GM18499 (cell line): ENCODE results near the gene GJB4.

ENCODE experiments used
- ATAC-seq: cut with Tn5 transposase; IDR thresholded peaks from one replicate; pipeline ENCODE4 v1.9.1; 2021; ENCODE audit warnings: moderate number of reproducible peaks; ENCODE audit not compliant: insufficient read depth, unreplicated experiment

The GJB4 gene

GRCh38 chr1:34776911-34777310 lies 17.4 kb downstream of the GJB4 start:
- no peak for ATAC-seq

DNA sequence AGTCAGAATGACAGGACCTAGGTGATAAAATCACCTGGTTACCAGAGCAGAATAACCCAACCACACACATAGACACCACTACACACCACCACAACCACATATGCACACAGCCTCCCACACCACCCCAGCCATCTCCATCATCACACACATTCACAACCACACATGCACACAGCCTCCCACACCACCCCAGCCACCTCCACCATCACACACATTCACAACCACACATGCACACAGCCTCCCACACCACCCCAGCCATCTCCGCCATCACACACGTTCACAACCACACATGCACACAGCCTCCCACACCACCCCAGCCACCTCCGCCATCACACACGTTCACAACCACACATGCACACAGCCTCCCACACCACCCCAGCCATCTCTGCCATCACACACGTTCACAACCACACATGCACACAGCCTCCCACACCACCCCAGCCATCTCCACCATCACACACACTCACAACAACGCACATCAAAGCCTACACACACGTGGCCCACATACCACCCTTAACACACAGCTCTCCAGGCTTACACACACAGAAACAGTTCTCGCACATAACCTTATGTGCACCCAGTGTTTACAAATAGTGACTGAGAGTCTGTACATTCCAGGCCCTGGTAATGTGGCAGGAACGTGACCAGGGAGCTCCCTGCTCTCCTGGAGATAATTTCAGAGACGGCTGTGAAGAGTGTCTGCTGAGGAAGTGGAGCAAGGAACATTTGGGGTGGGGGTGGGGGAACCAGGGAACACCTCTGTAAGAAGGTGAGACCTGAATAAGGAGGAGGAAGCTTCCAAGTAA lies 18.2 kb downstream of the GJB4 start:
- ATAC-seq = no peak

DNA sequence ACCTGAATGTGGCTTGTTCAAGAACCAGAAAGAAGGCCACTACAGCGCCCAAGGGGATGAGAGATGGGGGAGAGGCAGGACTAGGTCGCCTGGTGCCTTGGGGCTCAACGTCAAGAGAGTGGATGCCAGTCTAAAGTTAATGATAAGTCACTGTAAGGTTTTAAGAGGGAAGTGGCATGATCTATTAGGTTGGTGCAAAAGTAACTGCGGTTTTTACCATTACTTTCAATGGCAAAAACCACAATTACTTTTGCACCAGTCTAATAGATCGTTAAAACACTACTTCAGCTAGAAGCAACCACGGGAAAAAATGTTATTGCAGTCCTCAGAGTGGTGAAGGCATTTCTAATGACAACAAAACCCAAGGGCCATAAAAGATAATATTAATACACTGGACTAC lies 18.8 kb downstream of the GJB4 start:
- ATAC-seq = no peak

GRCh38 chr1:34779005-34779404 lies 19.5 kb downstream of the GJB4 start:
- ATAC-seq = no peak

DNA sequence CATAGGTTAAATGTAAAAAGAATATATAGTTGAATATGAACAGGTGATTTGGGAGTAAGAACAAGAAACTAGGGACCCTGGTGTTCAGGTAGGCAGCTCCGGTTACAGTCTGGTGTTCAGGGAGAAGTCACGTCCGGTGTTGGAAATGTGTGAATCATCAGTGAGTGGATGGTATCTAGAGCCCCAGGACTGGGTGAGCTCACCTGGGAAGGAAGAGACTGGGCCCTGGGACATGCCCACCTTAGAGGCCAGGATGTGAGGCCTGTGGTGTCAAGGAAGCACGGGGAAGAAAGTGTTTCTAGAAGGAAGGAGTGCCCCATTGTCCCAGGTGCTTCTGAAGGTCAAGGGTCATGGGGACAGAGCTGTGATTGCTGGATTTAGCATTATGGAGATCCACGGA lies 20.0 kb downstream of the GJB4 start:
- no peak for ATAC-seq

DNA sequence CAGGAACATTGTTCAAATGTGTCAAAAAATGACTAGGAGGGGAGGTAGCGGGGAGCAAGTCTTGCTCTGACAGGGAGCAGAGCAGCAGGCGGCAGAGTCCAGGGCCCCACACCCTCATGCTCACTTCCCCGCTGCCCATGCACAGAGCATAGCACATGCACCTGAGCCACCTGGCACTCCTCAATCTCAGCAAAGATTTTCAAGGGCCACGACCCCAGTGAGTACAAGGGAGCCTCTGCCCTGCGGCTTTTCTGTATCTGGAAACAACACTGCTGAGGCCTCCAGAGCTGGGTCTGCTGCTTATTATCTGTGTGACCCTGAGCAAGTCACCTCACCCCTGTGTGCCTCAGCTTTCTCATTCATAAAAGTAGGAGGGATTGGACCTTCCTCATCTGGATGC lies 20.4 kb downstream of the GJB4 start:
- ATAC-seq = no peak

GRCh38 chr1:34780528-34780927 lies 21.0 kb downstream of the GJB4 start:
- no peak for ATAC-seq

DNA sequence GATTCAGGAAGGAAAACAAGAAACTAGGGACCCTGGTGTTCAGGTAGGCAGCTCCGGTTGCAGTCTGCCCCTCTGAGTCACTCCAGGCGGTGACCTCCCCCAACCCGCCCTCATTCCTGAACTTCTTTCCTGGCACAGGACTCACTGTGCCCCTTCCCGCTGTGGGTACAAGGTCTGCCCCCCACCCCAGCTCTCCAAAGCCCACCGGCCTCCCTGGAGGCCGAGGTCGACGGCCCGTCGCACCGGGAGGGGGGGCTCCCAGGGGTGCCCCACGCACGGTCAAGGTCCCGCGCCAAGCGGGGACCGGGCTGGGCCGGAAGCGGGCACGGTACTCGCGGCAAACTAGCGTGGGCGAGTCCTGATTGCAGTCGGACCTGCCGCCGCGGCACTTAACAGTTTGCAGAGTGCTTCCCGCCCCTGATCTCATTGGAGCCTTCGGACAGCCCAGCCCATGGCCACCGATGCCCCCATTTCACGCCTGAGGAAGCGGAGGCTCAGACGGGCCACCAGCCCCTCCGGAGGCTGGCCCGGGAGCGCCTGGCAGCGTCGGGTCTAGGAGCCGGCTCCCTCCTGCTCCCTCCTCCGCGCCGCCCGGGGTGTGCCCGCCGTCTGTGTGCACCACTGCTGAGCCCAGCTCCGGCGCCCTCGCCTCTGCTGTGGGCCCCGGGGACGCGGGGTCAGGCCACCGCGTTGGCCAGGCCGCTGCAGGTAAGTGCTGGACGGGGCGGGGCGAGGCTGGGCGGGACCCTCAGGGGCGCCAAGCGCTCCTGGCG lies 21.7 kb downstream of the GJB4 start, which contains the start of gene GJB3:
Gene GJB3, plus strand, starts transcription at position 144 of the 773 bp plus-strand sequence. CDS start 3,549 bp downstream, outside the sequence.
- no peak for ATAC-seq

DNA sequence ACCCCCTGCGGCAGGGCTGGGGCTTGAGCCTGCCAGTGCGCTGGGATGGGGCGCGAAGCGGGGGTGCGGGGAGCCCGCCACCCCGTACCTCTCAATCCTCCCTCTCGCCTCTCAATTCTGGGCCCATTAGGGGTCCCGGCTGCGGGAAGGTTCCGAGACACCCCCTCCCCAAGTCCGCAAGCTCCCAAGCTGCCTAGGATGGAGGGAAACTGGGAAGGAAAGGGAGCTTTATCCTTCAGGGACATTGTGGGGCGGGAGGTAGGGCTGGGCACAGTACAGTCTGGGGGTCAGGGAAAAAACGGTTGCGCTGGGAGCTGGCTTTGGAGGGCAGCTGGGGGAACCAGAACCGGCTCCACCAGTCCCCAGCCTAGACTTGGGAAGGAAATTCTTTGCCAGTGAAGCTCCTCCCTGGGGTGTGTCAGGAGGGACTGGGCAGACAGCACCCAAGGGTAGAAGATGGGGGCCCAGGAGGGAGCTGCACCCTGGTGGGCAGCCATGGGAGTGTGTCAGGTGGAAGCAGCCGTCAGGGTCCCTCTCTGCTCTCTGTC lies 22.4 kb downstream of the GJB4 start:
- no peak for ATAC-seq

GRCh38 chr1:34784751-34785221 lies 25.2 kb downstream of the GJB4 start:
- no peak for ATAC-seq

- ATAC-seq = no peak
Measured at GRCh38 chr1:34785231-34785874, 25.8 kb downstream of the GJB4 start.

DNA sequence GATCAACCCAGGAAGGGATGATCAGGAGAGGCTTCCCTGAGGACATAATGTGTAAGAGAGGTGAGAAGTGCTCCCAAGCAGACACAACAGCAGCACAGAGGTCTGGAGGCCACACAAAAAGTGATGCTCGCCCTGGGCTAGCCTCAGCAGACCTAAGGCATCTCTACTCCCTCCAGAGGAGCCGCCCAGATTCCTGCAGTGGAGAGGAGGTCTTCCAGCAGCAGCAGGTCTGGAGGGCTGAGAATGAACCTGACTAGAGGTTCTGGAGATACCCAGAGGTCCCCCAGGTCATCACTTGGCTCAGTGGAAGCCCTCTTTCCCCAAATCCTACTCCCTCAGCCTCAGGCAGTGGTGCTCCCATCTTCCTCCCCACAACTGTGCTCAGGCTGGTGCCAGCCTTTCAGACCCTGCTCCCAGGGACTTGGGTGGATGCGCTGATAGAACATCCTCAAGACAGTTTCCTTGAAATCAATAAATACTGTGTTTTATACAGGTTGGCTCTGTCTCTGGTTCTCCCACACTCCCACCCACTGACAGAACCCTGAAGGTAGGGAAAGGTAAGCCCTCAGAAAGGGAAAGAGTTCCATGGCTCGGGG lies 26.4 kb downstream of the GJB4 start:
- no peak for ATAC-seq

GRCh38 chr1:34786521-34787325 lies 27.2 kb downstream of the GJB4 start:
- ATAC-seq = no peak

DNA sequence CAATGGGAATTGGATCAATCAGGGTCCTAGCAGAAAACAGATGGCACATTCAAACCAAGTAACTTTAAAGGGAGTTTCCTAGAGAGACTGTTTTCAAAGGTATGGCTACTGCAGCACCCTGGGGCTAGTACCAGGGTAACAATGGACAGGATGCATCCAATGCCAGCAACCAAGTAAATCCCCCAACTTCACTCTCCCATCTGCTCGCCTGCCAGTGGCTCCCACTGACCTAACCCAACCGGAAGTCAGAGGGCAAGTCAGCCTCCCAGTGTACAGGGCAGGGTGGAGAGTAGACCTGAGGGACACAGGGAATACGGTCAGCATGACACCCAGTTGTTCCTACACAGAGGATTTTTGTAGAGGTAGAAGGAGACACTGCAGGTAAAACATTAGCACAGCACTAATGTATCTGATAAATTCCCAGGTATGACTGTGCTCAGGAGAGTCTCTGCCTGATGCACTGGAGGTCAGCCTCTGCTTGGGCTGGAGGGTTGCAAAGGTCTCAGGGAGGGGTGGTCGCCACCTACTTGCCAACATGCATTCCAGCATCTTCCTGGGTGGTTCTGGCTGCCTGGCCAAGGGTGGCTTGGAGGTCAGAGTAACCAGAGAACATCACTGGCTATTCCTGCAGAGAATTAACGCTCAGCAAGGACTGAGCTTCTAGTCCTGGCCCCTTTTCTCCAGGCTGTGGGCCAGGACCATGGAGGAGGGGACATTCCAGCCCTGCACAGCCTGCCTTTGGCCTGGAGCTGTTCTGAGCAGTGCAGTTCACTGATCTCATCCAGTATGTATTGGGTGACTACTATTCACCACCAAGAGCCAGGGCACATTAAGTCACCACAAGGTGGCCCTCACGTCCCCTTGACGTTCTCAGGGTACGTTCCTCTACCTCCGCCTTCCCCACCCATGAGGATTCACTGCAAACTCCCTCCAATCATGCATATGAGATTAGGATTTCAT lies 28.2 kb downstream of the GJB4 start:
- no peak for ATAC-seq

DNA sequence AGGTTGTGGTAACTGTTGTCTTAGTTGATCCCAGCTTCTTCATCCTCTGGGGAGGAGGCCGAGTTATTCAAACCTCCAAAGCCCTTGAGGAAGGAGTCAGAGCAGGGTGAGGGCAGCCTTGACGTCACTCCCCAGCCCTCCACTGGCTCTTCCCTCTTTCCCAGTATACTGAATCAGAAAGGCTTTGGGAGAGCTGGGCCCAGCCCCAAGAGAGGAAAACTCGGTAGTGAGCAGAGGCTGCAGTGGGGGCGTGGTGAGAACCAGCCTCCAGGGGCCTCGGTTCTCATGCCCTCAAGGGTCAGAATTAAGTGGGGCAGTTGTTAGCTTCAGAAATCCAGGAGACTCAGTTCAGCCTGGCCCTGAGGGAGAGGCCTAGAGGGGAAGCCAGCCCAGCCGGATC lies 31.4 kb downstream of the GJB4 start:
- ATAC-seq = no peak

DNA sequence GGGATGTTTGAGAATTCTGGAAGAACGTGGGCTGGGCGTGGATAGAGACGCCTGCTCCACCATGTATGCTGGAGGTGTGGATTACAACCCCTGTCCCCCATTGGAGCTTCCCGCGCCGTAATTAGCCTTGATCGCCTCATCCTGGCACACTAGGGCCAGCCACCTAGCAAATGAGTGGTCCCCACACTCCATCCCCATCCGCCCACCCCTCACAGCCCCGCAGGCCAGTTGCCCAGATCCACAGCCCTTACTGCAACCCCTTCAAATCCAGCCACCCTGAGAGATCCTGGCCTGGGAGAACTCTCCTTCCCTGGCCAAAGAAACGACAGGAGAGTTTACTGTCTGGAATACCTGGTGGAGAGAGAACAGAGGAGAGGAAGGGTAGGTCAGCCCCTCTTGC lies 32.9 kb downstream of the GJB4 start:
- no peak for ATAC-seq

GRCh38 chr1:34792868-34793727 lies 33.6 kb downstream of the GJB4 start, which contains the start of gene GJA4:
TSS of gene GJA4 (plus strand) at chr1:34792999. CDS start at chr1:34794214, 1,215 bp downstream.
- ATAC-seq = no peak
